NAMALWA (cell line): Measurements from ENCODE around the gene RBP7.
A peak's percentile ranks its signal among the peaks of the same experiment; 100 is the strongest.

ENCODE experiments used
- DNase-seq: peaks from one replicate; pipeline ENCODE4 v3.0.0-alpha.2; 2015; ENCODE audit warnings: low spot score

The RBP7 gene

GRCh38 chr1:10031461-10031860, 34.4 kb downstream of the RBP7 start:
- no peak for DNase-seq

GRCh38 chr1:10032590-10033358, 35.7 kb downstream of the RBP7 start, which contains the start of gene UBE4B:
Gene UBE4B, plus strand, starts transcription at chr1:10032958. Its CDS starts 713 bp downstream, at chr1:10033671.
- peak; percentile 100 for DNase-seq

- DNase-seq, result peak; percentile 84
These were observed 36.4 kb downstream of the RBP7 start for GRCh38 chr1:10033359-10033845.

GRCh38 chr1:10042746-10043145, 45.7 kb downstream of the RBP7 start:
- no peak for DNase-seq

- no peak for DNase-seq
These were observed 48.7 kb downstream of the RBP7 start for GRCh38 chr1:10045480-10046355.

GRCh38 chr1:10046356-10047085, 49.5 kb downstream of the RBP7 start:
- no peak for DNase-seq

GRCh38 chr1:10048601-10049000, 51.6 kb downstream of the RBP7 start:
- no peak for DNase-seq

GRCh38 chr1:10050611-10051010, 53.6 kb downstream of the RBP7 start:
- DNase-seq, result no peak

GRCh38 chr1:10051656-10052055, 54.6 kb downstream of the RBP7 start:
- no peak for DNase-seq

- no peak for DNase-seq
These were observed 55.3 kb downstream of the RBP7 start for GRCh38 chr1:10052347-10052746.

- DNase-seq, result no peak
These were observed 57.4 kb downstream of the RBP7 start for GRCh38 chr1:10054465-10054864.

- DNase-seq, result no peak
These were observed 59.6 kb downstream of the RBP7 start for GRCh38 chr1:10056599-10056987.

- no peak for DNase-seq
These were observed 60.3 kb downstream of the RBP7 start for GRCh38 chr1:10057343-10057742.

GRCh38 chr1:10057796-10058195, 60.8 kb downstream of the RBP7 start:
- DNase-seq, result no peak

- DNase-seq, result no peak
These were observed 62.3 kb downstream of the RBP7 start for GRCh38 chr1:10059342-10059718.

GRCh38 chr1:10060311-10061100, 63.5 kb downstream of the RBP7 start:
- no peak for DNase-seq

- no peak for DNase-seq
These were observed 64.2 kb downstream of the RBP7 start for GRCh38 chr1:10061276-10061675.

GRCh38 chr1:10063878-10064277, 66.8 kb downstream of the RBP7 start:
- DNase-seq, result no peak

GRCh38 chr1:10064416-10065343, 67.7 kb downstream of the RBP7 start:
- DNase-seq, result no peak

GRCh38 chr1:10065344-10065685, 68.3 kb downstream of the RBP7 start:
- DNase-seq, result no peak
